ENCODE data around the gene NDUFA7. TPM values are rescaled to one million over a fixed set of nuclear protein-coding genes. Genes with fewer than 3 reads are reported as not detected.
"Not testable (repeated sequence)": the region's sequence is repeated elsewhere in the genome, so short reads cannot be mapped to it uniquely, and the experiment has no call there.

NDUFA7 gene
- total RNA-seq, 1 experiment from 2014 or later = 40.1 TPM

DNA sequence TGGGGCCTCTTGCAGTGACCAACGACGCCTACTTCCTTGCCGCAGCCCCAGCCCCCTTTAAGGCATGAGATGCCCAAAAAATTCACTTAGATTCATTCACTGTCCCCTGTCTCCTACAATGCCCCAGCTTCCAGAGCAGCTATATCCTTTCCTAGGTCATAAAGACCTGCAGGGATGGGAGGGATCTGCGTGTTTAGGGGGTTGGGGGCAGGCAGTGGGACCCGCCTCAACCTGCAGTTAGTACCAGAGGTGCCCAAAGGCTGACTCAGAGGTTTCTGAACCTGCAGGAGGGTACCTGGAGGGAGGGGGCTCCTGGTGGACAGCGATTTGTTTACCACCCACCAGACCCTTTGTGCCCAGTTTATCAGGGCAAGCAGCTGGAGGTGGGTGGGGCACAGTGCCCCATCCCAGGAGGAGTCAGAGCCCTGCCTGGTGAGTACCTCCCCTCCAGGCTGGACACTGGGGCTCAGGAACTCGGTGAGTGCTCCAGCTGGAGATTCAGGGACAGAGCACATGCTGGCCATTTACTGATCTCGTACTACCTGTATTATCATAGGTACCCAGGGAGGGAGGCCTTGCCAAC lies 10.2 kb upstream of the NDUFA7 start:
- no peak for DNase-seq
- 0 out of 2 replicates have a peak, but pooled peaks cover 3% of the 10 kb centered on the region for H3K9me3 ChIP-seq
- no peaks in the 10 kb centered on the region for H3K36me3 ChIP-seq
- H3K27me3 ChIP-seq = peaks cover 26% of the 10 kb centered on the region
- H3K4me3 ChIP-seq = no peak overlapping the region

DNA sequence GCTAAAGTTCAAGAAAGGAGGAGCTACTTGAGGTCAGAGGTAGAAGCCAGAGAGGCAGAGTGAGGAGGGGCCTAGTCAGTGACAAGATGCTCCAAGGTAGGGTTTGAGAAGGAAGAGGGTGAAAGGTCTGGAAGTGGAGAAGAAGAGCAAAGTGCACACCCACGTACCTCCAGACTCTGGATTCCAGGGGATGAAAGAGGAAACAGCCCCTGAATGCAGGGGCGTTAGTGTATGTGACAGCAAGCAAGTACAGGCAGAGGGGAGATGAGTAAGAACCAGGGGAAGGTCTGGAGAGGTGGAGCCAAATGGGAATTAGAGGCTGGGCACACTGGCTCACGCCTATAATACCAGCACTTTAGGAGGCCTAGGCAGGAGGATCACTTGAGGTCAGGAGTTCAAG lies 8.8 kb upstream of the NDUFA7 start:
- Histone ChIP-seq H3K9me3 (0 out of 2 replicates have a peak, but pooled peaks cover 5% of the 10 kb centered on the region), H3K36me3 (no peaks in the 10 kb centered on the region), H3K4me3 (no peak overlapping the region), H3K27me3 (peaks cover 19% of the 10 kb centered on the region)
- DNase-seq = no peak

DNA sequence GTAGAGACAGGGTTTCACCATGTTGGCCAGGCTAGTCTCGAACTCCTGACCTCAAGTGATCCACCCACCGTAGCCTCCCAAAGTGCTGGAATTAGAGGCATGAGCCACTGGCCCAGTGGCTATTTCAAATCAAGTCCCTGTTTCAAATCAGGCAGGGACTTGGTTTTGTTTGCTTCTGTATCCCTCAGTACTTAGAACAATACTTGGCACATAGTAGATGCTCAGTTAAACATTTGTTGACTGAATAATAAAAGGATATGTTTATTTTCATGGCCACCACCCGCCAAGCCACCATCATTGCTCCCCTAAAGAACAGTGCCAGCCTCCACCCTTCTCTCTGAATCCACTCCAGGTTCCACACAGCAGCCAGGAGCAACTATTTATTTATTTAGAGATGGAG lies 4.3 kb upstream of the NDUFA7 start:
- Histone ChIP-seq H3K27me3 (no peaks in the 10 kb centered on the region), H3K36me3 (peaks cover 34% of the 10 kb centered on the region), H3K4me3 (no peak overlapping the region), H3K9me3 (0 out of 2 replicates have a peak, but pooled peaks cover 5% of the 10 kb centered on the region)
- DNase-seq = peak; percentile 56

DNA sequence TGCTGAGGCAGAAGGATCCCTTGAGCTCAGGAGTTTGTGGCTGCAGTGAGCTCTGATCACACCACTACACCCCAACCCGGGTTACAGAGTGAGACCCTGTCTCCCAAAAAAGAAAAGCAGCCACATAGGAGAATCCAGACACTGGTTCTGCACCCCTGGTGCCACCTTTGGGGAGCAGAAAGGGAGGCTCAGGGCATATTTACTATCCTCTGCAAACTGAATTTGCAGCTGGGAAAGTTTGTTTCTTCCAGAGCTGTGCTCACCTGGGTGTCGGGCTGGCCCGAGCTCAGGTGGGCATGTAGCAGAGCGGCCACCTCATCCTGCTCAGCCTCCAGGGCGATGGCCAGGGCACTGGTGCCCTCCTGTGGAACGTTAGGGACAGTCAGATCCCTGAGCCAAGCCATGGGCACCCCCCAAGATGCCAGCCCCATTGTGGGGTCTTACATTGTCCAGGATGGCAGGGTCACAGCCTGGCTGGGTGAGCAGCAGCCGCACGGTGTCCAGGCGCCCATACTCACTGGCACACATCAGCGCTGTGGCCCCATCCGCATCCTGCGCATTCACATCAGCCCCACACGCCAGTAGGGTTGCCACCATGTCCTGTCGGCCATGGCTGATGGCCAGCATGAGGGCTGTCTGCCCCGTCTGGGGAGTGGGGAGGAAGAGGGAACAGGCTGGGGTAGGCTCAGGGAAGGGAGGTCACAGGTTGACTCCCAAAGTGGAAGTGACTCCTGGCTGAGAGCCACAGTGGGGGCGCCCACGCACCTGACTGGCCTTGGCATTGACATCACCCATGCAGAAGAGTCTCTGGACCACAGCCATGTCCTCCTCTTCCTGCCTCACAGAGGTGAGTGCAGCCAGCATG lies 3.2 kb upstream of the NDUFA7 start:
- Histone ChIP-seq H3K36me3 (peaks cover 34% of the 10 kb centered on the region), H3K9me3 (0 out of 2 replicates have a peak, but pooled peaks cover 5% of the 10 kb centered on the region), H3K27me3 (no peaks in the 10 kb centered on the region), H3K4me3 (no peak overlapping the region)
- peak; percentile 56 for DNase-seq

DNA sequence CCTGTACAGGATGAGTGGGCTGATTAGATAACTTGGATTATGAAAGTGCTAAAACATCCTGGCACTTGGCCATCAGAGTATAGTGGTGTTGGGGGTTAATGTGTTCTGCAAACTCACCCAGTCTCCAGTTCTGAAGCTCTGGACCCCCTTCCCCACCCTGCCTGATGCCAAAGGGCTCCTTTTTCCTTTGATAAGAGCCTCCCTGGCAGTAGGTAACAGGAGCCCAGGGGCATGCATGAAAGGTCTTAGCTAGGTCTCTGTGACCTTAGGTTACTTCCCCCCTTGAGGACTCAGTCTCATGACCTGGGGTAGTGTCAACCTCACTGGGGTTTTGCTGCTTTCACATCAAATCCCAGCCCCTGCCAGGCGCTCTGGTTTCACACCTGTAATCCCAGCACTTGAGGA lies 2.6 kb upstream of the NDUFA7 start:
- DNase-seq = no peak
- Histone ChIP-seq H3K36me3 (peaks cover 37% of the 10 kb centered on the region), H3K27me3 (no peaks in the 10 kb centered on the region), H3K9me3 (0 out of 2 replicates have a peak, but pooled peaks cover 5% of the 10 kb centered on the region), H3K4me3 (0 out of 2 replicates have a peak overlapping the region, but pooled peaks have one; percentile 93)

DNA sequence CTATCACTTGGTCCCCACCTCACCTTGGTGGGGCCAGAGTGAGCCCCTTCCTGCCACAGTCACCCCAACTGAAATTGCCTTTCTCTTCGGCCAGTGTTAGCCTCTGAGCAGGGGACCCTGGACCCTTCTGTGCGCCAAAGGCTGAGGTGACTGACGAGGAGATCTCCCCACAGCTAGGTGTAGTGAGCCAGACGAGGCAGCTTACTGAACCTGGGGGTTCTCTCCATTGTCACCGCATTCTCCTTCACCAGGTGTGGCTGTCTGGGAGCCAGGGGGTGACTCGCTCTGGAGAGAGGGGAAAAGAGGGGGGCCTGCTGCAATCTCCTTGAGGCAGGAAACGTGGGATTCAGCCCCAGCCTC lies 1.4 kb upstream of the NDUFA7 start:
- Histone ChIP-seq H3K27me3 (no peaks in the 10 kb centered on the region), H3K9me3 (0 out of 2 replicates have a peak, but pooled peaks cover 5% of the 10 kb centered on the region), H3K4me3 (peak overlapping the region; percentile 93), H3K36me3 (peaks cover 43% of the 10 kb centered on the region)
- no peak for DNase-seq

DNA sequence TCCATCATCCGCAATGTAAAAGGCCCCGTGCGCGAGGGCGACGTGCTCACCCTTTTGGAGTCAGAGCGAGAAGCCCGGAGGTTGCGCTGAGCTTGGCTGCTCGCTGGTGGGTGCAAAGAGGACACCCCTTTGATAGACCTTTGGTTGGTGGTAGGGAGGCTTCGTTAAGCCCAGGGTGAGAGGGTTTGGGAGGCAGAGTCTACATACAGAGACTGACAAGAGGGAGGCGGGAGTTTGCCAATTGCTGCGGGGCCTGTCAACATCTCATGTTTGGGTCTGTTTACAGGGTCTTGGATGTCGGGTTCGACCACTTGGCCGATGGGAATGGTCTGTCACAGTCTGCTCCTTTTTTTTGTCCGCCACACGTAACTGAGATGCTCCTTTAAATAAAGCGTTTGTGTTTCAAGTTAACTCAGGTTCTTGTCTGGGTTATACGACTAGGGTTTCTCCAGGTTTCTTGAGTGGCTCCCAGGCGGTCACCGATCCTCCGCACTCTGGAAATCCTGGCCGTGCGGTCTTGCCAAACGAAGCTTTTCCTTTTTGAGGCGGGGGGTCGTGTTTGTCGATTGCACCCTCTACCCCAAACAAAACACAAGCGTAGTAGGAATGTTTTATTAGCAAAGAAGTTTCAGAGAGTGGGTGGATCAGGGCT lies 937 bp upstream of the NDUFA7 start:
- H3K4me3 ChIP-seq = peak overlapping the region; percentile 93
- no peak for DNase-seq
- peaks cover 45% of the 10 kb centered on the region for H3K36me3 ChIP-seq
- H3K27me3 ChIP-seq = no peaks in the 10 kb centered on the region
- H3K9me3 ChIP-seq = 0 out of 2 replicates have a peak, but pooled peaks cover 5% of the 10 kb centered on the region

DNA sequence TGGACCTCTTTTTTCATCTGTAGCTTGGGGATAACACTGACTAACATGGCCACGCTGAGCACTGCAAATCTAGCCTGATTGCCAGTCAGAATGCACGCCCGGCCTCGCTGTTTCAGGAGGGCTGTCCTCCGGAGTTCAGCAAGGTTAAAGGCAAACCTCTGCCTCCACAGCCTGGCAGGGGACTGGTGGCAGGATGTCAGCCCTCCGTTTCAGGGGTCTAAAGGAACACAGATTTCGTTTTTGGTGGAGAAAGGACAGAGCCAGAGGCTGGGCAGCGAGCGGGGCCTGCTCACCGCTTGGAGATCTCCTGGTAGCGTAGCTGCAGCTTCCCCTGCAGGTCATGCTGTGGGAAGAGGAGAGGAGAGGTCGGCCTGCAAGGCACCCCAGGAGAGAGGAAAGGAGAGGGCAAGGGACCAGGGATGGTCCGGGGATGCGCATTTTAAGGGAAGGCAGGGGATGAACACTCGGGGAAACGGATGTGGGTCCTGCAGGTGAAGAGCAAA lies 560 bp downstream of the NDUFA7 start:
- Histone ChIP-seq H3K9me3 (no peaks in the 10 kb centered on the region), H3K27me3 (no peaks in the 10 kb centered on the region), H3K36me3 (peaks cover 57% of the 10 kb centered on the region), H3K4me3 (peak overlapping the region; percentile 93)
- DNase-seq = no peak

DNA sequence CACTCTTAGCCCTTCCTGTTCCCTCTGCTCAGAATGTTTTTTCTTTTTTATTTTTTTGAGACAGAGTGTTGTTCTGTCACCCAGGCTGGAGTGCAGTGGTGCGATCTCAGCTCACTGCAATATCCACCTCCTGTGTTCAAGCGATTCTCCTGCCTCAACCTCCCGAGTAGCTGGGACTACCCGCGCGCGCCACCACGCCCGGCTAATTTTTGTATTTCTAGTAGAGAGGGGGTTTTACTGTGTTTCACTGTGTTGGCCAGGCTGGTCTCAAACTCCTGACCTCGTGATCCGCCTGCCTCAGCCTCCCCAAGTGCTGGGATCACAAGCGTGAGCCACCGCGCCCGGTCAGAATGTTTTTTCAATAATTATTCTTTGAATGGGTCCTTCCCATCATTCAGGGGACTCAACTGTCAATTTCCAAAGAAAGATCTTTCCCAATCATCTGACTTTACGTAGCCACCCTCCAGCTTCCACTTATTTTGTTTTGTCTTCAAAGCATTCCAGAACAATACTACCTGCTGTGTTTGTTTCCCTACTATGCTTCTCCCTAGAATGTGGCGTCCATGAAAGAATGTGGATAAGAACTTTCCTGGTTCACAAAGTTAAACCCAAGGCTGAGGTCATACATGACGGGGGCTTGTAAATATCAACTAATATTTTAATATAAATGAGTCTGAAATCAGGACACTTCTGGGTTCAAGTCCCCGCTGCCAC lies 1.2 kb downstream of the NDUFA7 start:
- no peak for DNase-seq
- no peaks in the 10 kb centered on the region for H3K9me3 ChIP-seq
- H3K36me3 ChIP-seq = peaks cover 64% of the 10 kb centered on the region
- H3K4me3 ChIP-seq = peak overlapping the region; percentile 93
- H3K27me3 ChIP-seq = no peaks in the 10 kb centered on the region

DNA sequence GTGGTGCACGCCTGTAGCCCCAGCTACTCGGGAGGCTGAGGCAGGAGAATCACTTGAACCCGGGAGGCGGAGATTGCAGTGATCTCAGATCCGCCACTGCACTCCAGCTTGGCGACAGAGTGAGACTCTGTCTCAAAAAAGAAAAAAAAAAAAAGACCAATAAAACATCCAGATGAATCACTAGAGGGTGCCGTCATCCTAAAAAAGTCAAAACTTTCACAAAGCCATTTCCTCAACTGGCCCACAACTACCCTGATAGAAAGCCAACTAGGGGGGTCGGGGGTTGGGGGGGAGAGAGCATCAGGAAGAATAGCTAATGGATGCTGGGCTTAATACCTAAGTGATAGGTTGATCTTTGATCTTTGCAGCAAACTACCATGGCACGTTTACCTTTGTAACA lies 2.3 kb downstream of the NDUFA7 start:
- H3K27me3 ChIP-seq, H3K4me3 ChIP-seq, H3K9me3 ChIP-seq, DNase-seq: not testable (repeated sequence)
- H3K36me3 ChIP-seq = peaks cover 67% of the 10 kb centered on the region

DNA sequence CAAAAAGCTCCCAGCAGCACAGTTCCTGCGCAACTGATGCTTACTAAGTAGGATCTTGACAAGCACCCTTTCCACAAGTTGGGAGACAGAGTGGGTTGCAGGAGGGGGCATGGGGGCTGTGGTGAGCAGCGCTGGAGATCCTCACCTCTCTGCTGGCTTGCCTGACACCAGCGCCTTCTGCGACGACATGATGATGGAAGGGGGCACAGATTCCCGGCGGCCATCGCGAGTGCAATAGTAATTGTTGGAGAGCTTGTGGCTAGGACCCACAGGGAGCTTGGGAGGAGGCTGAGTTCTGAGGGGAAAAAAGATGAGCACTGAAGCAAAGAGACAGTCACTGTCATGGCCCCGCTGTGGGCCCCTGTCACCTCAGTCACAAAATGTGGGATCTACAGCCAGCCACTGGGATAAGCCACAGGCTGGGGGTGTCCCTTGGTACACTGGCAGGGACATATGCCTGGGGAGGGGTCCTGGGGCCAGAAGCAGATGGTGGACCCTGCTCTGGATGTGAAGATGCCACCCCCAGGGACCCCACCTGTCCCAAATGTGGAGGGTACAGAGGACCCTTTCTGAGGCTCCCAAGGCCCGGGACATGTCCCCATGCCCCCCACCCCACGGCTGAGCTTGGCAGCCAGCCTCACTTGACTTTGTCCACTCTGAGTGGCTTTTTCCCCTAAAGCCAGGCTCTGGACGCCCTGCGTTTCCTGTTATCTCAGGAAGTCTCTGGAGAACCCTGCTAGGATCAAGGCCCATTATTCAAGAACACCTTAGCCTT lies 4.6 kb downstream of the NDUFA7 start:
- peaks cover 65% of the 10 kb centered on the region for H3K36me3 ChIP-seq
- H3K27me3 ChIP-seq = no peaks in the 10 kb centered on the region
- H3K4me3 ChIP-seq = no peak overlapping the region
- no peak for DNase-seq
- no peaks in the 10 kb centered on the region for H3K9me3 ChIP-seq

DNA sequence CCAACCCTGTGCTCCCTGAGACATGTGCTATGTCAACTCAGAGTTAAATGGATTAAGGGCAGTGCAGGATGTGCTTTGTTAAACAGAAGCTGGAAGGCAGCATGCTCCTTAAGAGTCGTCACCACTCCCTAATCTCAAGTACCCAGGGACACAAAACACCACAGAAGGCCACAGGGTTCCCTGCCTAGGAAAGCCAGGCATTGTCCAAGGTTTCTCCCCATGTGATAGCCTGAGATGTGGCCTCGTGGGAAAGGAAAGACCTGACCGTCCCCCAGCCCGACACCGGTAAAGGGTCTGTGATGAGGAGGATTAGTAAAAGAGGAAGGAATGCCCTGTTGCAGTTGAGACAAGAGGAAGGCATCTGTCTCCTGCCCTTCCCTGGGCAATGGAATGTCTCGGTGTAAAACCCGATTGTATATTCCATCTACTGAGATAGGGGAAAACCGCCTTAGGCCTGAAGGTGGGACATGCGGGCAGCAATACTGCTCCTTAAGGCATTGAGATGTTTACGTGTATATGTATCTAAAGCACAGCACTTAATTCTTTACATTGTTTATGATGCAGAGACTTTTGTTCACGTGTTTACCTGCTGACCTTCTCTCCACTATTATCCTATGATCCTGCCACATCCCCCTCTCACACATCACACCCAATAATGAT lies 6.1 kb downstream of the NDUFA7 start:
- not testable (repeated sequence) for DNase-seq, H3K27me3 ChIP-seq
- peaks cover 76% of the 10 kb centered on the region for H3K36me3 ChIP-seq

DNA sequence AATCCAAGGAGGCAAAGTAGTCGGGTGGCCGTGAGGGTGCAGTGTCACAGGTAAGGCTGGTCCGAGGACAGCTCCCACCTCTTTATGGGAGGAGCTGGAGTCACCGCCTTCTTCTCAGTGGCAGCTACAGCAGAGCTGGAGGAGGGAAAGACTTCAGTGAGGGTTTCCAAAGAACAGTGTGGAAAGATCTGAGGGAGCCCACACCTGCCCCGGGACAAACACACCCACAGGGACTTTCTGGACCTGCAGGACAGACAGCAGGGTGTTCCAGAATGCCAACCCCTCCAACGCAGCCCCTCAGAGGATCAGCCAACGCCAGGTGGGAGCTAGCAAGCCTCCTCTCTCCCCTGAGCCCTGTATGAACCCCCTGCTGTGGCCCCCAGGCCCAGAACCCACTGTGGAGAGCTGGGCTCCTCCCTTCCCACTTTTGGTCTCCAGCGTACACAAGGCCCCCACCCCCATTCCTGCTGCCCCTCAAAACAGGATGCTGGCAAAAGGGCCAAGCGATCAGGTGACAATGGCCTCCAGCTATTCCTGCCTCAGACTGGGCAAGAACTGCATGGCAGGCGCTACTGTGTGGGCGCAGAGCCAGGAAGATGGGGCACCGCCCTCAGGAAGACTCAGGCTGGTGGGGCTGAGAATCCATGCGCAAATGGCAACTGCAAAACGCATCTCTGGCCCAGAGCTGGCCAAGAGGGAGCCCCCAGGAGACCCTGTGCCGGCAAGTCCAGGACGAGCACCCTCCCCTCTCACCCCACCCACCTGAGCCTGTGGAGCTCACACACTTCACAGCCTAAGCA lies 9.5 kb downstream of the NDUFA7 start:
- Histone ChIP-seq H3K27me3 (no peaks in the 10 kb centered on the region), H3K36me3 (peaks cover 88% of the 10 kb centered on the region), H3K9me3 (no peaks in the 10 kb centered on the region), H3K4me3 (no peak overlapping the region)
- DNase-seq = no peak

More for the DNA sequence above, 6.1 kb downstream of the NDUFA7 start:
- not testable (repeated sequence) for H3K9me3 ChIP-seq, H3K4me3 ChIP-seq

DNA sequence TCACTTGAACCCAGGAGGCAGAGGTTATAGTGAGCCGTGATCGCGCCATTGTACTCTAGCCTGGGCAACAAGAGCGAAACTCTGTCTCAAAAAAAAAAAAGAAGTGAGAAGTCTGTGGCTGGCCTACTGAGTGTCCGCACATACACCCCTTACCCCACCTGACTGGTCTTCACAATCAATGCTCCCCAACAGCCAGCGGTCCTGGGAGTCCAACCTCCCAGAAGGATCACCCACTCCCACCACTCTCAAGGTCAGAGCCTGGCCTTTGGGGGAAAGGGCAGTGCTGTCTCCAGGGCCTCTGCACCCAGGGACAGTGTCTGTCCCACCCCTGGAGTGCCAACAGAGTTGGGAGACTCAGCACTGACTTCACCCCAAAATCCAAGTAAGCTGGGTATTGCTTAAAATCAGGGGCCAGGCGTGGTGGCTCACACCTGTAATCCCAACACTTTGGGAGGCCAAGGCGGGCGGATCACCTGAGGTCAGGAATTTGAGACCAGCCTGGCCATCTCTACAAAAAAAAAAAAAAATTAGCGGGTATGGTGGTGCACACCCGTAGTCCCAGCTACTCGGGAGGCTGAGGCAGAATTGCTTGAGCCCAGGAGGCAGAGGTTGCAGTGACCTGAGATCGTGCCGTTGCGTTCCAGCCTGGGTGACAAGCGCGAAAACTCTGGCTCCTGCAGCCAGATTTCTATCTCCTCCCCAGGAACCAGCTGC lies 10.7 kb downstream of the NDUFA7 start:
- Histone ChIP-seq H3K27me3 (no peaks in the 10 kb centered on the region), H3K9me3 (no peaks in the 10 kb centered on the region), H3K4me3 (no peak overlapping the region), H3K36me3 (peaks cover 83% of the 10 kb centered on the region)
- DNase-seq = no peak

All from MG63 (cell line).